Stomach (tissue), 9 donors: Measurements from ENCODE around the gene SH3GLB2. TPM values are rescaled to one million over a fixed set of nuclear protein-coding genes. Genes with fewer than 3 reads are reported as not detected.

Source experiments
- DNase-seq, 2 donors: peaks; one replicate each; pipeline versions ENCODE4 v3.0.0 to v3.0.0-alpha.2; 2013 to 2019
- H3K27ac ChIP-seq, 5 donors: fragments of 200-600 bp in 4 of 5; sonication (generic) in 4 of 5; one replicate each; pipeline ENCODE4 v1.5.1; 2013 to 2019; ENCODE audit warnings: mild to moderate bottlenecking in 1 of 5, moderate library complexity in 1 of 5
- H3K27me3 ChIP-seq, 3 donors: fragments of 200-600 bp; sonication (generic); one replicate each; pipeline ENCODE4 v1.5.1; 2017 to 2019; ENCODE audit warnings: mixed run types in 1 of 3
- H3K36me3 ChIP-seq, 4 donors: fragments of 200-600 bp; sonication (generic); 1 replicate in 3 of 4; 2 replicates in 1 of 4; pipeline ENCODE4 v1.5.1; 2016 to 2019
- H3K4me1 ChIP-seq, 4 donors: fragments of 200-600 bp; sonication (generic); one replicate each; pipeline ENCODE4 v1.5.1; 2016 to 2019
- H3K4me3 ChIP-seq, 4 donors: fragments of 200-600 bp; sonication (generic) in 3 of 4; one replicate each; pipeline ENCODE4 v1.5.1; 2016 to 2019; ENCODE audit warnings: mild to moderate bottlenecking in 1 of 4
- H3K9me3 ChIP-seq, 4 donors: fragments of 200-600 bp; sonication (generic); one replicate each; pipeline ENCODE4 v1.5.1; 2016 to 2019
- CTCF ChIP-seq, 7 experiments: fragments of 450-650 bp in 4 of 7; fragments of 200-600 bp in 3 of 7; sonication (generic) in 3 of 7; IDR thresholded peaks; one replicate each; pipeline ENCODE4 v1.5.1; 2016 to 2019; ENCODE audit warnings: antibody characterized with exemption in 7 of 7, control low read depth in 2 of 7, mild to moderate bottlenecking in 1 of 7
- EP300 ChIP-seq: sonication (generic); formaldehyde crosslinking; IDR thresholded peaks from one replicate; pipeline ENCODE4 v1.6.1; 2017; ENCODE audit warnings: antibody characterized with exemption
- POLR2A ChIP-seq, 4 donors: fragments of 450-650 bp; IDR thresholded peaks; one replicate each; pipeline ENCODE4 v1.6.1; 2016; ENCODE audit warnings: antibody characterized with exemption in 4 of 4, control low read depth in 2 of 4, mild to moderate bottlenecking in 1 of 4, moderate library complexity in 1 of 4
- POLR2AphosphoS5 ChIP-seq, 3 donors: sonication (generic); formaldehyde crosslinking; IDR thresholded peaks; one replicate each; pipeline ENCODE4 v1.6.1; 2016; ENCODE audit warnings: antibody characterized with exemption in 3 of 3
- WGBS, 5 donors: extraction: QIAGEN DNeasy Blood & Tissue Kit in 3 of 5; methylation state at CpG; one replicate each; pipeline versions ENCODE4 v1.1.5 to v1.1.7; 2013 to 2018; 5-methylcytosine and 5-hydroxymethylcytosine counted together
- intact Hi-C: fragments of 100-400 bp; cut with DNase I; formaldehyde crosslinking; loops from one replicate; pipeline ENCODE4 v1.15.1; 2023; ENCODE audit warnings: low total_unique reads
- polyA plus RNA-seq, 3 donors: library from polyadenylated mRNA; stranded (reverse); fragments of 200-250 nt; gene quantifications; one replicate each; pipeline ENCODE4 v1.2.3, GENCODE V29; 2013
- total RNA-seq, 5 donors: library from RNA; depleted of rRNA; stranded (reverse); fragments of >200 nt; gene quantifications; one replicate each; pipeline versions ENCODE4 v1.1.0 to v1.2.3, GENCODE V29; 2014 to 2016
- donor health status: healthy with polysubstance abuse.
- donor health status: Bipolar disorder and iron deficiency.
- donor health status: healthy.

Gene SH3GLB2
- total and polyA plus RNA-seq, 8 donors = 50.5 to 408 (median 110) TPM

- intact Hi-C loops = no loop called here
- WGBS, 5 donors = 92 to 97% (median 95%) methylated on average over 12 to 37 of the region's 37 CpGs
Measured at GRCh38 chr9:129059796-129060785, 32.0 kb upstream of the SH3GLB2 start.

GRCh38 chr9:129058965-129059795 lies 31.0 kb upstream of the SH3GLB2 start:
- peaks cover 48 to 97% (median 91%) of the 10 kb centered on the region in 4 donors for H3K36me3 ChIP-seq
- H3K27me3 ChIP-seq = no peaks in the 10 kb centered on the region
- no peaks in the 10 kb centered on the region for H3K9me3 ChIP-seq
- H3K4me3 ChIP-seq = no peak overlapping the region
- no peak for DNase-seq
- intact Hi-C loops = no loop called here
- H3K27ac ChIP-seq = no peak overlapping the region
- TF ChIP-seq POLR2A (IDR thresholded peaks at IDR 0.05) (no peak), EP300 (no peak), POLR2AphosphoS5 (IDR thresholded peaks at IDR 0.05) (no peak), CTCF (IDR thresholded peaks at IDR 0.05) (no peak)
- 83 to 88% (median 87%) methylated on average over 14 to 21 of the region's 21 CpGs for WGBS, 5 donors
- H3K4me1 ChIP-seq = no peaks in the 10 kb centered on the region

More at GRCh38 chr9:129059796-129060785, 32.0 kb upstream of the SH3GLB2 start:
- peaks cover 53 to 97% (median 92%) of the 10 kb centered on the region in 4 donors for H3K36me3 ChIP-seq
- no peak for TF ChIP-seq CTCF (IDR thresholded peaks at IDR 0.05)
- TF ChIP-seq EP300 = no peak
- TF ChIP-seq POLR2A (IDR thresholded peaks at IDR 0.05) = no peak
- TF ChIP-seq POLR2AphosphoS5 (IDR thresholded peaks at IDR 0.05) = no peak
- no peak overlapping the region for H3K27ac ChIP-seq
- no peak overlapping the region for H3K4me3 ChIP-seq
- no peak for DNase-seq
- H3K9me3 ChIP-seq = no peaks in the 10 kb centered on the region
- H3K27me3 ChIP-seq = no peaks in the 10 kb centered on the region
- no peaks in the 10 kb centered on the region for H3K4me1 ChIP-seq

- intact Hi-C loops = no loop called here
- TF ChIP-seq POLR2AphosphoS5 (IDR thresholded peaks at IDR 0.05) = no peak
- TF ChIP-seq EP300 = no peak
- no peak for TF ChIP-seq POLR2A (IDR thresholded peaks at IDR 0.05)
- no peak for TF ChIP-seq CTCF (IDR thresholded peaks at IDR 0.05)
Measured at GRCh38 chr9:129054163-129054851, 26.2 kb upstream of the SH3GLB2 start.

More at GRCh38 chr9:129054163-129054851, 26.2 kb upstream of the SH3GLB2 start:
- H3K36me3 ChIP-seq = peaks cover 34 to 97% (median 89%) of the 10 kb centered on the region in 4 donors
- no peak overlapping the region for H3K4me3 ChIP-seq
- H3K27ac ChIP-seq = no peak overlapping the region
- H3K27me3 ChIP-seq = no peaks in the 10 kb centered on the region
- DNase-seq = no peak
- H3K9me3 ChIP-seq = no peaks in the 10 kb centered on the region
- peaks cover 5 to 16% (median 14%) of the 10 kb centered on the region in 4 donors for H3K4me1 ChIP-seq
- 80 to 94% (median 88%) methylated on average over 5 of the region's 5 CpGs for WGBS, 5 donors
